Thyroid gland (tissue), 4 donors: Measurements from ENCODE around the gene BDH1.

ENCODE experiments used
- CTCF ChIP-seq, 6 experiments: fragments of 200-600 bp in 3 of 6; fragments of 450-650 bp in 3 of 6; sonication (generic) in 3 of 6; IDR thresholded peaks; one replicate each; pipeline ENCODE4 v1.5.1; 2016 to 2019; ENCODE audit warnings: antibody characterized with exemption in 6 of 6, mild to moderate bottlenecking in 2 of 6, inconsistent platforms in 1 of 6, moderate library complexity in 1 of 6
- POLR2A ChIP-seq, 2 donors: fragments of 450-650 bp; IDR thresholded peaks; one replicate each; pipeline ENCODE4 v1.6.1; 2017; ENCODE audit warnings: antibody characterized with exemption in 2 of 2, mild to moderate bottlenecking in 2 of 2, moderate library complexity in 1 of 2

GRCh38 chr3:197501496-197501878 lies 54.3 kb downstream of the BDH1 start:
- TF ChIP-seq CTCF (IDR thresholded peaks at IDR 0.05) (no peak), POLR2A (IDR thresholded peaks at IDR 0.05) (no peak)
